Neuronal stem cell (in vitro differentiated cells): ENCODE data around the gene METTL26. TPM values are rescaled to one million over a fixed set of nuclear protein-coding genes. Genes with fewer than 3 reads are reported as not detected.

Experiments
- DNase-seq: peaks from one replicate; pipeline ENCODE4 v3.0.0-alpha.2; 2013; ENCODE audit warnings: low spot score
- H2AFZ ChIP-seq: one replicate; pipeline ENCODE4 v1.6.1; 2013; ENCODE audit warnings: mild to moderate bottlenecking, low read length, inconsistent platforms
- H2AK5ac ChIP-seq: 2 replicates; pipeline ENCODE4 v1.6.1; 2013; ENCODE audit warnings: low read depth, mild to moderate bottlenecking, inconsistent platforms, low read length, moderate library complexity, mixed read lengths
- H2BK120ac ChIP-seq: 2 replicates; pipeline ENCODE4 v1.6.1; 2013; ENCODE audit warnings: low read depth, mild to moderate bottlenecking, inconsistent platforms, low read length, moderate library complexity, mixed read lengths
- H2BK12ac ChIP-seq: one replicate; pipeline ENCODE4 v1.6.1; 2013; ENCODE audit warnings: low read length, inconsistent platforms
- H2BK15ac ChIP-seq: 2 replicates; pipeline ENCODE4 v1.6.1; 2013; ENCODE audit warnings: mild to moderate bottlenecking, low read length, inconsistent platforms, mixed read lengths
- H2BK5ac ChIP-seq: one replicate; pipeline ENCODE4 v1.6.1; 2013; ENCODE audit warnings: inconsistent platforms, mild to moderate bottlenecking, low read length, moderate library complexity
- H3K14ac ChIP-seq: one replicate; pipeline ENCODE4 v1.6.1; 2013; ENCODE audit warnings: low read length, inconsistent platforms
- H3K18ac ChIP-seq: 2 replicates; pipeline ENCODE4 v1.6.1; 2013; ENCODE audit warnings: low read length, inconsistent platforms
- H3K23ac ChIP-seq: 2 replicates; pipeline ENCODE4 v1.6.1; 2013; ENCODE audit warnings: low read depth, mild to moderate bottlenecking, mixed read lengths, low read length, inconsistent platforms; ENCODE audit not compliant: poor library complexity
- H3K27ac ChIP-seq: replicated peaks from 3 replicates; pipeline ENCODE4 v1.5.1; 2013; ENCODE audit warnings: low read length, inconsistent platforms
- H3K27me3 ChIP-seq, 3 experiments: 2 replicates each; pipeline ENCODE4 v1.6.1; 2013; ENCODE audit warnings: low read length in 3 of 3, mild to moderate bottlenecking in 2 of 3, inconsistent platforms in 1 of 3, low read depth in 1 of 3, mixed read lengths in 1 of 3, moderate library complexity in 1 of 3; ENCODE audit not compliant: control insufficient read depth in 3 of 3, insufficient read depth in 3 of 3
- H3K36me3 ChIP-seq, 2 donors: replicated peaks in 1 of 2; 2 replicates each; pipeline ENCODE4 v1.6.1; 2013; ENCODE audit warnings: low read length in 2 of 2; ENCODE audit not compliant: control insufficient read depth in 2 of 2, insufficient read depth in 2 of 2
- H3K4ac ChIP-seq: 2 replicates; pipeline ENCODE4 v1.6.1; 2013; ENCODE audit warnings: inconsistent platforms, mild to moderate bottlenecking, low read length, moderate library complexity
- H3K4me1 ChIP-seq, 2 donors: 1 replicate in 1 of 2; 2 replicates in 1 of 2; pipeline ENCODE4 v1.6.1; 2013; ENCODE audit warnings: low read length in 2 of 2, low read depth in 1 of 2; ENCODE audit not compliant: control insufficient read depth in 2 of 2, insufficient read depth in 1 of 2
- H3K4me2 ChIP-seq: one replicate; pipeline ENCODE4 v1.6.1; 2013; ENCODE audit warnings: mild to moderate bottlenecking, low read length, inconsistent platforms; ENCODE audit not compliant: insufficient read depth, poor library complexity, severe bottlenecking
- H3K4me3 ChIP-seq, 2 donors: 2 replicates each; pipeline ENCODE4 v1.5.1; 2013; ENCODE audit warnings: low read length in 2 of 2, mild to moderate bottlenecking in 2 of 2, inconsistent platforms in 1 of 2, moderate library complexity in 1 of 2
- H3K79me1 ChIP-seq: one replicate; pipeline ENCODE4 v1.6.1; 2013; ENCODE audit warnings: low read depth, mild to moderate bottlenecking, inconsistent platforms, low read length, moderate library complexity
- H3K9ac ChIP-seq: one replicate; pipeline ENCODE4 v1.6.1; 2013; ENCODE audit warnings: mild to moderate bottlenecking, low read depth, low read length, inconsistent platforms; ENCODE audit not compliant: poor library complexity
- H3K9me3 ChIP-seq, 2 donors: replicated peaks in 1 of 2; 2 replicates each; pipeline versions ENCODE3 to v1.6.1; 2013; ENCODE audit warnings: low read length in 2 of 2, mild to moderate bottlenecking in 2 of 2, inconsistent platforms in 1 of 2, low read depth in 1 of 2, mixed read lengths in 1 of 2, moderate library complexity in 1 of 2; ENCODE audit not compliant: control insufficient read depth in 2 of 2, insufficient read depth in 1 of 2
- H4K8ac ChIP-seq: one replicate; pipeline ENCODE4 v1.6.1; 2013; ENCODE audit warnings: low read depth, mild to moderate bottlenecking, inconsistent platforms, low read length, moderate library complexity
- H4K91ac ChIP-seq: one replicate; pipeline ENCODE4 v1.6.1; 2013; ENCODE audit warnings: low read length, low read depth, mild to moderate bottlenecking, inconsistent platforms; ENCODE audit not compliant: poor library complexity
- WGBS, 2 donors: extraction: QIAGEN DNeasy Blood & Tissue Kit; methylation state at CpG; one replicate each; pipeline ENCODE4 v1.1.7; 2013; ENCODE audit warnings: missing lambda C conversion rate in 2 of 2, mixed read lengths in 1 of 2; ENCODE audit not compliant: insufficient read length in 2 of 2, insufficient replicate concordance in 1 of 2; ENCODE audit errors: extremely low coverage in 2 of 2; 5-methylcytosine and 5-hydroxymethylcytosine counted together
- polyA plus RNA-seq, 2 experiments: library from polyadenylated mRNA; stranded (reverse); fragments of 200-250 nt; gene quantifications; one replicate each; pipeline ENCODE4 v1.2.3, GENCODE V29; 2013

The METTL26 gene
- 56.9 TPM for polyA plus RNA-seq (2013, experiment 1 of 2)
- 56.4 TPM for polyA plus RNA-seq (2013, experiment 2 of 2)

DNA sequence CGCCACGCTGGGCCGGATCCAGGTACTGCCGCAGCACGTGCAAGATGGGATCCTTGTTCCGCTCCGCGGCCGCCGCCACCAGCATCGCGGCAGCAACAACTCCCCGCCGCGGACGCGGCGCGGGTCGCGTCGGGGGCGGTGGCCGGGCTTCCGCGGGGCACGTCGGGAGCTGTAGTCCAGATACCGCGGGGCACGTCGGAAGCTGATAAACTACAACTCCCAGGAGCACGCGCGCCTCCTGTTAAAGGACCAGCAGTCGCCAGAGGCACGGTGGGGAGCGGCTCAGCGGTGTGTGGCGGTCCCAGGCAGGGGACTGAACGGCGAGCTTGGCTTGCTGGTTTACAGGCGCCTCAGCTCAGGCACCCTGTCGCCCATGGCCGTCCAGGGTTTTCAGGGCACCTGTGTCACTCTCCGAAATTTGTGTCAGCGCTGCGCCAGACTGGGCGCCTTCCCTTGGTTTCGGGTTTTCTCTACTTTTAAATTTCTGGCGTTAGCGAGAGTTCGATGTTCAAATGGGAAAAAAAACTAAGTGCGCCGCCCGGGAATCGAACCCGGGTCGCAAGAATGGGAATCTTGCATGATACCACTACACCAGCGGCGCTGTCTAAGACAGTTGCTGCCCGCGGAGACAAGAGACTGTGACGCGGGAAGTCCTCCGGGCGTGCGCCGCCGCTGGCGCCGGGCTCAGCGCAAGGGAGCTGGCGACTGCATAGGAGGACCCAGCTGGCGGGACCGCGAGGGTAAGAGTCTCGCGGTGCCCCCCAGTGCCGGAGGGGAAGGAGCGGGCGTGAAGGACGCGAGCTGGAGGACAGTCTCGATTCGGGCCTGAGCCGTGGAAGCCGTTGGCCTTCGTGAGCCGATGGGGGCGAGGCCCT, at the start of gene METTL26:
TSS of gene METTL26 (minus strand) at position 100 of the 875 bp plus-strand sequence. CDS start at position 85, 15 bp downstream.
- Histone ChIP-seq H2BK12ac (peak within 1 kb of the TSS; percentile 63), H3K18ac (peak within 1 kb of the TSS; percentile 100), H3K36me3 (peaks cover 12 to 25% of the 10 kb centered on the region in 2 donors), H4K8ac (peak within 1 kb of the TSS; percentile 96), H3K23ac (peak within 1 kb of the TSS; percentile 99), H3K4me2 (peak within 1 kb of the TSS; percentile 88), H3K4ac (no peak within 1 kb of the TSS), H3K79me1 (peaks cover 19% of the 10 kb centered on the region), H2AK5ac (peak within 1 kb of the TSS; percentile 92), H3K4me3 (peak within 1 kb of the TSS; percentile 99 to 100), H3K27me3 (peaks cover 0 to 1% (median 0%) of the 10 kb centered on the region in 3 experiments), H4K91ac (no peak within 1 kb of the TSS), H3K27ac (peak within 1 kb of the TSS; percentile 77), H3K9me3 (no peaks in the 10 kb centered on the region), H3K9ac (peak within 1 kb of the TSS; percentile 97), H2BK15ac (peak within 1 kb of the TSS; percentile 92), H2BK5ac (peak within 1 kb of the TSS; percentile 95), H3K4me1 (peaks cover 17 to 28% of the 10 kb centered on the region in 2 donors), H3K14ac (peak within 1 kb of the TSS; percentile 99), H2AFZ (peak within 1 kb of the TSS; percentile 100), H2BK120ac (peak within 1 kb of the TSS; percentile 87)
- peak; percentile 94 for DNase-seq
- WGBS, 2 donors: no CpG with 5 or more reads among the region's 91 CpGs

DNA sequence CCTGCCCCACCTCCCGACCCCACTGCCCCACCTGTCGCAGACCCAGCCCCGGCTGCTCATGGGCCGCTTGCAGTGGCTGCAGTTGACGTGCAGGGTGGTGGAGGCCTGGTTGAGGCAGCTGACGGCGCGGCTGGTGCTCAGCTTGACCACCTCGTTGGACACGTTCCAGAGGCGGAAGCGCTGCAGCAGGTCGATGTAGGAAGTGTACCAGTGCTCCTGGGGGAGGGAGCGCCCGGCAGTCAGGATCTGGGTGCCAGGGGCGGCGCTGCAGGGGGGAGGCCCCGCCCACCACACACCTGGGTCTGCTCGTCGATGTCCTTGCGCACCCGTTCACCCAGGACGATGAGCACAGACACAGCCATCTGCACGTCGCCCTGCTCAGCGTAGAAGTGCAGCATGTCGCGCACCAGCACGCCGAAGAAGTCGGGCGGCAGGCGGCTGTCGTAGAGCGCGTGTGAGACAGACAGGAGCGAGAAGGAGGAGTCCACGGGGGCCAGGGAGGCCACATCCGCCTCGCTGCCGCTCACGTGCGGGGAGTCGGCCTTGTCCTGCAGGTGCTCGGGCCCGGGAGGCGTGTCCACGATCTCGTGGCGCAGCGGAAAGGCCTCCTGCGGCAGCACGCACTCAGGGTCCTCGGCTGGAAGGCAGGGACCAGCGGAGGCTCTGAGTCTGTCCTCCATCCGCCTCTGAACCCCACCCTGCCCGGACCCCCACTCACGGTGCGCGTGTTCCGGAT, 49.0 kb upstream of the METTL26 start:
- Histone ChIP-seq H3K4me1 (peaks cover 11 to 24% of the 10 kb centered on the region in 2 donors), H2AFZ (no peak overlapping the region), H4K91ac (no peak overlapping the region), H3K9me3 (peaks cover 0 to 2% of the 10 kb centered on the region in 2 donors), H3K9ac (peak overlapping the region; percentile 86), H4K8ac (peak overlapping the region; percentile 92), H2BK120ac (no peak overlapping the region), H3K14ac (no peak overlapping the region), H3K27ac (no peak overlapping the region), H2BK15ac (peak overlapping the region; percentile 67), H3K23ac (peak overlapping the region; percentile 60), H2AK5ac (peak overlapping the region; percentile 100), H3K27me3 (no peaks in the 10 kb centered on the region), H3K4ac (peak overlapping the region; percentile 93), H3K4me3 (no peak overlapping the region), H3K4me2 (no peak overlapping the region), H3K18ac (no peak overlapping the region), H2BK5ac (no peak overlapping the region), H3K36me3 (peaks cover 43 to 66% of the 10 kb centered on the region in 2 donors), H2BK12ac (peak overlapping the region; percentile 22), H3K79me1 (peaks cover 44% of the 10 kb centered on the region)
- WGBS, 2 donors: no CpG with 5 or more reads among the region's 61 CpGs
- no peak for DNase-seq

DNA sequence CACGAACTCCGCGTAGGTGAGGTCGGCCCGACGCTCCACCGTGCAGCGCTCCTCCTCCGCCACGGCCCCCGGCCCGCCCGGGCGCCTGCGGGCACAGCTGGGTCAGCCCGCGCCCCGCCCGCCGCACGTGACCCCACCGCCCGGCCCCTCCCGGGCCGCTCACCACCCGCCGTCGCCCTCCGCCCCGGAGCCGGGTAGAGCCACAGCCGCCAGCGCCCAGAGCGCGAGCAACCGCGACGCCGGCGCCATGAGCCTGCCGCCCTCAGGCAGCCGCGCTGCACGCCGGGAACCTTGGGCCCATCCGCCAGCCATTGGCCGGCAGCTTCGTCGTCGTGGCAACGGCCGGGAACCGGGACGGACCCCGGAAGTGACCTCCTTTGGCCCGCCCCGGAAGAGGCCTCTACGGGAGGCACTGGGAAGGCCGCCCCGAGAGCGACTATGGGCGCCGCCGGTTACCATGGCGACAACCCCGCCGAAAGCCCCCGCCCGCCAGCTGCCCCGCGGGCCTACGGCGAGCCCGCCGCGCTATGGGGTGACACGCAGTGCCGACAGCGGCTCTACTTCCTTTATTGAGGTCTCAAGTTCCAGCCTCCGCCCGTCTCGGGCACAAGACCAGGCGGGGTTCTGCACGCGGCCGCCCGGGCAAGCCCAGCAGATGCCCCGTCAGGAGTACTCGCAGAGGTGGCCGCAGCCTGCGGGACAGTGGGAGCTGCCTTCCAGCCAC, 48.1 kb upstream of the METTL26 start, which contains the start of gene JMJD8:
TSS of gene JMJD8 (minus strand) at position 264 of the 724 bp plus-strand sequence. CDS start at position 249, 15 bp downstream.
- Histone ChIP-seq H2AFZ (peak within 1 kb of the TSS; percentile 49), H3K79me1 (peaks cover 38% of the 10 kb centered on the region), H3K27me3 (no peaks in the 10 kb centered on the region), H3K4me2 (peak within 1 kb of the TSS; percentile 89), H4K8ac (peak within 1 kb of the TSS; percentile 92), H3K9ac (peak within 1 kb of the TSS; percentile 100), H3K27ac (peak within 1 kb of the TSS; percentile 72), H3K36me3 (peaks cover 43 to 66% of the 10 kb centered on the region in 2 donors), H3K9me3 (peaks cover 0 to 2% of the 10 kb centered on the region in 2 donors), H3K4me3 (peak within 1 kb of the TSS; percentile 50 to 94), H2BK120ac (no peak within 1 kb of the TSS), H3K18ac (peak within 1 kb of the TSS; percentile 91), H4K91ac (peak within 1 kb of the TSS; percentile 85), H2AK5ac (peak within 1 kb of the TSS; percentile 100), H3K14ac (peak within 1 kb of the TSS; percentile 71), H3K23ac (peak within 1 kb of the TSS; percentile 99), H2BK5ac (peak within 1 kb of the TSS; percentile 88), H2BK12ac (peak within 1 kb of the TSS; percentile 73), H3K4me1 (peaks cover 7 to 18% of the 10 kb centered on the region in 2 donors), H2BK15ac (peak within 1 kb of the TSS; percentile 67), H3K4ac (peak within 1 kb of the TSS; percentile 98)
- DNase-seq: peak; percentile 88
- no CpG with 5 or more reads among the region's 91 CpGs for WGBS, 2 donors
